GM10266 (cell line): ENCODE data around the gene INCENP.
"Not testable (repeated sequence)": the region's sequence is repeated elsewhere in the genome, so short reads cannot be mapped to it uniquely, and the experiment has no call there.

Experiments used
- DNase-seq: peaks from one replicate; pipeline ENCODE4 v3.0.0; 2012; ENCODE audit errors: extremely low spot score
- TF ChIP-seq, protein P1 (sequence below): IDR thresholded peaks from 2 replicates; pipeline ENCODE4 v1.5.1; 2012; ENCODE audit warnings: mild to moderate bottlenecking, low read depth; ENCODE audit not compliant: control insufficient read depth, insufficient read depth; ENCODE audit errors: missing control alignments

INCENP gene

DNA sequence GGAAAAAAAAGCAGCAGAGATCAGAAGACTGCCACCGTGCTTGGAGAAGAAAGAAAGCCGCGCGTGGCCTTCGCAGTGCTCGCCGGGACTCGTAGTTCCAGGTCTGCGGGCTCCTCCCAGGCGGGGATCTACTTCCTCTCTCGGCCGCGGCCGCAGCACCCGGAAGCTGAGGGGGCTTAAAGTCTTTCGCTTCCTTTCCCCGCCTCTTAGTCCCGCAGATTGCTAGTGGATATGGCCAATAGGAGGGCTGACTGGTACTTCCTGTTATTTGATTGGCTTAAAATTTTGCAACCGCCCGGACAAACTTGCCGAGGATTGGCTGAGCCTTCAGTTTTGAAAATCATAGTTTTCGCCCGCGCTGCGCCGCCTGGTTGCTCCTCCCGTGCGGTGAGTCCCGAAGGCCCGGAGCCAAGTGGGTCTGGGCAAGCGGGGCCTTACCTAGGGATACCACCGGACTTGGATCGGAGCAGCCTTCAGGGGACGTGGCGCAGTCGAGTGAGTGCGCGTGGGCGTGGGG, at the start of gene INCENP:
Gene INCENP, plus strand, starts transcription at position 343 of the 517 bp plus-strand sequence. CDS start 4,151 bp downstream, outside the sequence.
- TF ChIP-seq, protein P1, sequence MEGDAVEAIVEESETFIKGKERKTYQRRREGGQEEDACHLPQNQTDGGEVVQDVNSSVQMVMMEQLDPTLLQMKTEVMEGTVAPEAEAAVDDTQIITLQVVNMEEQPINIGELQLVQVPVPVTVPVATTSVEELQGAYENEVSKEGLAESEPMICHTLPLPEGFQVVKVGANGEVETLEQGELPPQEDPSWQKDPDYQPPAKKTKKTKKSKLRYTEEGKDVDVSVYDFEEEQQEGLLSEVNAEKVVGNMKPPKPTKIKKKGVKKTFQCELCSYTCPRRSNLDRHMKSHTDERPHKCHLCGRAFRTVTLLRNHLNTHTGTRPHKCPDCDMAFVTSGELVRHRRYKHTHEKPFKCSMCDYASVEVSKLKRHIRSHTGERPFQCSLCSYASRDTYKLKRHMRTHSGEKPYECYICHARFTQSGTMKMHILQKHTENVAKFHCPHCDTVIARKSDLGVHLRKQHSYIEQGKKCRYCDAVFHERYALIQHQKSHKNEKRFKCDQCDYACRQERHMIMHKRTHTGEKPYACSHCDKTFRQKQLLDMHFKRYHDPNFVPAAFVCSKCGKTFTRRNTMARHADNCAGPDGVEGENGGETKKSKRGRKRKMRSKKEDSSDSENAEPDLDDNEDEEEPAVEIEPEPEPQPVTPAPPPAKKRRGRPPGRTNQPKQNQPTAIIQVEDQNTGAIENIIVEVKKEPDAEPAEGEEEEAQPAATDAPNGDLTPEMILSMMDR: no peak
- DNase-seq: peak; percentile 96

DNA sequence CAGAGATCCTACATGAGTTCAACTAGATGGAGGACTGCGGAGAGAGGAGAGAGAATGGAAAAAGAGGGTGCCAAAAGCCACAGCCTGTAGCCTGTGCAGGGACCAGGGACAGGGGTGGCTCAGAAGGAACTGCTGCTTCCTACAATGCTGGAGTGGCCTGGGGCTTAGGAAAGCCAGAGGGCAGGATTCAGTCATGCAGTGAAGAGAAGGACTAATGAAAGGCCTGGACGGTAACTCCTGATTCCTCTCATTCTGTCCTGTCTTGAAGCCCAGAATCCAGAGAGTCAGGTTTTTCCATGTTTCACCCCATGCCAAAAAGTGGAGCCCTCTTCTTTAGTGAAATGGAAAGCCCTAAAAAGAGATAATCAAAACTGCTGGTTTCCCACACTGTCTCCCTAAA, 48.4 kb upstream of the INCENP start:
- TF ChIP-seq, protein P1: no peak
- DNase-seq: no peak

DNA sequence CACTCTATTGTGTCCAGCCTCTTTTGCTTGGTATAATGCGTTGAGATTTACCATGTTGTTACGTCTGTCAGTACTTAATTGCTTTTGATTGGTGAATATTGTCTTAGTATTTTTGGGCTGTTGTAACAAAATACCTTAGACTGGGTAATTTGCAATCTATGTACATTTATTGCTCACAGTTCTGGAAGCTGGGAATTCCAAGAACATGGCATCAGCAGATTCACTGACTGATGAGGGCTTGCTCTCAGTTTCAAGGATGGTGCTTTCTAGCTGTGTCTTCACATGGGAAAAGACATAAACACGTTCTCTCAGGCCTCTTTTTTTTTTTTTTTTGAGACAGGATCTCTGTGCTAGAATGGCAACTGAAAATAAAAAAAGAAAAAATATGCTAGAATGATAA, 46.7 kb upstream of the INCENP start:
- DNase-seq: no peak
- TF ChIP-seq, protein P1: no peak

DNA sequence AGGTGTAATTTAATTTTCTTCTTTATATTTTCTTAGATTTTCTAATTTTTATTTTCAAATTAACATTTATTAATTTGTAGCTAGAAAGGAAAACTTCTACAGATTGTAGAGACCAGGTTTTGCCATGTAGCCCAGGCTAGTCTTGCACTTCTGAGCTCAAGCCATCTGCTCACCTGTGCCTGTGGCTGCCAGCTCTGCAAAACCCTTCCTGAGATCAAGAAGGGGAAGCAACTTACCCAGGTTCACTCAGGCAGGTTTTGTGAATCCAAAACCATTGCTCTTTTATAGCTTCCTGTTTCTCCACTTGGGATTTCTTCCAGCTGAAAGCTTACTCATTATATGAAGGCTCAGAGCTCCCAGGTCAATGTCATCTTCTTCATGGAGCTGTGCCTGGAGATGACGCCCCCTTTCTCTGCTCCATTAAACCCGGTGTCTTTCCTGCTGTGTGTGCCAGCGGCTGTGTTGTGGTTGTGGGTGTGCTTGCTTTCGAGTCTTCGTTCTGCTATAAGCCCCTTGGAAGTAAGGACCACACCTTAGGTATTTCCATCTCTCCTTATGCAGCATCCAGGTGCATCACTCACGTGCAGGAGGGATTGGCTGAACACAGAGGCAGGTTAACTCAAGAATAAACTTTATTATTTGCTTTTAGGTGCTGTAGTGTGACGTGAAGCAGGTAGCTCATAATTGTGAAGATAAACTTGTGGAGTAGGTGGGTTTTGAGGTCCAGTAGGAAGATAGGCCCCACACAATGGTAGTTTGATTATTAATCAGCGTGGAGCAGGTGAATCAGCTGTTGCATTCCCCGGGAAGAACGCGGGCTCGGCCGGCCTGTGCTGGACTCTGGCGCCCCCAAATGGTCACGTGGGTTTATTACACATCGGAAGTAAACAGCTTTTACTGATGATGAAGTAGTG, 42.2 kb upstream of the INCENP start:
- DNase-seq: peak; percentile 72
- TF ChIP-seq, protein P1: peak; percentile 92

DNA sequence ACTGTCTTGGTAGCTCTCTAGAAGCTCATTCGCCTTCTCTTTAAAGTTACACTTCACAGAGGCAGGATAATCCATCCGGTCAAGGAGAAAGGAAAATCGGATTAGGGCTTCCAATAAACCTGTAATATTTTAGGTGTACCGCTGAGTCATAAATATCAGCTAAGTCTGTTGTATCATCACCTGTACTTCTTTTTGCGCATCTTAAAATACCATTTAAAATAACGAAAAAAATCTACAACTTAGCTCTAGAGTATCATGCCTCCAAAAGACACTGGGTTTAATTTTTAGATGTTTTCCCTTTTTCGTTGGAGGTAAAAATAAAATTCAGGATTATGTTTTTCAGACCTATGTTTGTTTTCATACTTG, 41.5 kb upstream of the INCENP start:
- DNase-seq: no peak
- TF ChIP-seq, protein P1: no peak

DNA sequence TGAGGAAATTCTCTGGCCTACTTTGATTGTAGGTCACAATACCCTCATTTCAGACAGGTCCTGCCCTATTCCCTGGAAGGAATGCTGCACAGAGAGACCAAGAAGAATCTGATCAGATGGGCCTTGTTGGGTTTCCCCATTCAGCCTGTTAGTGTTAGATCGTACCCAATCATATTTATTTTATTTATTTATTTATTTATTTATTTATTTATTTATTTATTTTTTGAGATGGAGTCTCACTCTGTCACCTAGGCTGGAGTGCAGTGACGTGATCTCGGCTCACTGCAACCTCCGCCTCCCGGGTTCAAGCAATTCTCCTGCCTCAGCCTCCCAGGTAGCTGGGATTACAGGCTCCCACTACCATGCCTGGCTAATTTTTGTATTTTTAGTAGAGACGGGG, 39.0 kb upstream of the INCENP start:
- not testable (repeated sequence) for DNase-seq

DNA sequence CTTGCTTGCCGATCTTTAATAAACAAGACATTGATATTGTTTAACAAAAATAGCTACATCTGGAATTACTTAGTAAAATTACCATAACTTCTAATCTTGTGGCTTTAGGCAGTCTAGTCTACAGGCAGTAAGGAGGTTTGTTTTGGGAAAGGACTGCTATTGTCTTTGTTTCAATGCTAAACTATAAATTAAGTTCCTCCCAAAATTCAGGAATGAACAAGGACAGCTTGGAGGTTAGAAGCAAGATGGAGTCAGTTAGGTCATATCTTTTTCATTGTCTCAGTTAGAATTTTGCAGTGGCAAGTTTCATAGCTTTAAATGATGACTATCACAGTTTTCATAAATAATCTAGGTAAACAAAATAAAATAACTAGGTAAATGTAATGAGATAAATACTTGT, 36.1 kb upstream of the INCENP start:
- DNase-seq: no peak
- TF ChIP-seq, protein P1: no peak
